D721Med (cell line): ENCODE measurements around the gene TSTD2.
A peak's percentile ranks its signal among the peaks of the same experiment; 100 is the strongest.

Source experiments
- DNase-seq: peaks from one replicate; pipeline ENCODE4 v3.0.0; 2011; ENCODE audit warnings: low spot score; ENCODE audit not compliant: insufficient read length
- FAIRE-seq: peaks from 2 replicates; lab custom pipeline; 2011; peaks lifted over from hg19 to GRCh38; lab: Jason Lieb, UNC
- CTCF ChIP-seq: IDR thresholded peaks from 2 replicates; pipeline ENCODE4 v1.5.1; 2012; ENCODE audit warnings: mild to moderate bottlenecking, control low read depth; ENCODE audit not compliant: insufficient read depth; ENCODE audit errors: missing control alignments

Gene TSTD2

DNA sequence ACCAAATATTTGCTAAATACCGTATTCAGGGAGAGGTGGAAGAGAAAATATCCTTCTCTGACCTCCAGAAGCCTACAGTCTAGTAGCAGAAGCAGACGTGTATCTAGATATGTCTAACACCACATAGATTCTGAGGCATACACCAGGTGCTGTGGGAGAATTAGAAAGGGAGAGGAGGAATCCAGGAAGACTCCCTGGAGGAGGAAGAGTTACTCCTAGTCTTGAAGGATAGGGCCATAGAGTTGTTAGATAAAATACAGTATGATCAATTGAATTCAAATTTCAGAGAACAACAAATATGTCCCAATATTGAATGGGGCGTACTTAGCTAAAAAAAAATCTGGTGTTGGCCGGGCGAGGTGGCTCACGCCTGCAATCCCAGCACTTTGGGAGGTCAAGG, 73.0 kb downstream of the TSTD2 start:
- no peak for TF ChIP-seq CTCF
- no peak for FAIRE-seq
- no peak for DNase-seq

DNA sequence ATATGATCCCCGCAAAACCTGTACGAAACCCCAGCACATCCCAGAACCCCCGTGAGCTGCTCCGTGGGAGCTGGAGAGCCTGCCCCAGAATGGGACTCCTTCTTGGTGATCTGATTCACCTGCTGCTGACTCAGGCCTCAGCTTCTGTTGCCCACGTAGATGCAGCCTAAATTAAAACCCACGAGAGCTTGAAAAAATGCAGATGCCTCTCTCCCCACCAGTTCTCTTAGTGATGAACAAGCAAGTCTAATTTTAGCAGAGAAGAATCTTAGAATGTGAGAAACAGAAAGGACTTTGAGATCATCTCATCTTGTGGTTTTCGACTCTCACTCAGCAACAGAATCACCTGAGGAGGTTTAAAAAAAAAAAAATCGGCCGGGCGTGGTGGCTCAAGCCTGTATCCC, 74.1 kb downstream of the TSTD2 start:
- TF ChIP-seq CTCF, result no peak
- FAIRE-seq (no peak), DNase-seq (no peak)

- FAIRE-seq (no peak), DNase-seq (no peak)
- TF ChIP-seq CTCF, result no peak
These were observed 74.5 kb downstream of the TSTD2 start for GRCh38 chr9:97558701-97559101.

- no peak for TF ChIP-seq CTCF
- DNase-seq, result no peak
These were observed 75.5 kb downstream of the TSTD2 start for GRCh38 chr9:97557606-97558095.

GRCh38 chr9:97556721-97557605, 76.2 kb downstream of the TSTD2 start:
- DNase-seq (no peak), FAIRE-seq (no peak)
- no peak for TF ChIP-seq CTCF

More at GRCh38 chr9:97557606-97558095, 75.5 kb downstream of the TSTD2 start:
- no peak for FAIRE-seq

DNA sequence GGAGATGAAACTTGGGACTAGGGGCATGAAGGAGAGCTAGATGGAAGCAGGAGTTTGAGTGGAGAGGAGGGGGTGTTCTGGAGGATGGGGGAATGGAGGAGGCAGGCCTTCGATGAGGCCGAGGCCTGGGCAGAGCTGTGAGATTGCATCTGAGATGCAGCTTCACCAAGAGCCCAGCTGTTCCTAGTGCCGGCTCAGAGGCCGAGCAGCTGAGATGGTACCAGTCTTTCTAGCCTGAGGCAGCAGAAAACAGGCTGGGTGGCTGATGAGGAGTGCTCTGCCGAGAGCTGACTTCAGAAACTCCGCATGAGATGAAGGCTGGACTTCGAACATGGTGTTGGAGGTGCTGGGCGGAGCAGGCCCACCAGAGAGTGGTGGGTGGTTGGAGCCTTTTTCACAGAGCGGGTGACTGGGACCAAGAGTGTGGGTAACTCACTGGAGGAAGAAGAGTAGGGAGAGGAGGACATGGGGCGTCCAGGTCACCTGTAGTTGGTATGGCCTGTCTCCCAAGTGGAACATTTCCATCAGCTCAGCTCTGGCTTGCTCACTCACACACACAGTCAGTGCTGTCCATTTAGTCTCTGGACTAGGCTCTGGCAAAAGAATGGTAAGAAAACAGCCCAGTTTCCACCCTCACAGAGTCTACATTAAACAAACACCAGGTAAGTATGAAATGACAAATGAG, 77.0 kb downstream of the TSTD2 start:
- no peak for DNase-seq
- no peak for FAIRE-seq
- no peak for TF ChIP-seq CTCF

DNA sequence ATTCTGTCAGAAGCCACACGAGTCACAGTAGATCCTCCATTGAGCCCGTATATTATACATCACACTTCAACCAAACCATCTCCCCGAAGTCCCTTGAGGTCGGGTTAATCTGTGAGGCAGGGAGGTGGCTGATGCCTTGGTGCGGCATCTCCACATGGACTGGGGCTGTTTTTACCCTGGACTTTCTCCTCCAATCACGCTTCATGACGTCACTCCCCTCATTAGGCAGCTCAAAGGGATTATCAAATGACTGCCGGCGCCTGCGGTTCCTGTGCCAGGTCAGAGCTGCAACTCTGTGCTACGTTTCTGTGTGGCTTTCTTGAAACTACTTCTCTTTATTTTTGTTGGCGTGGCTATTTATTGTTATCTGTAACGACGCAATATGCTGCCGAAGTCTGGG, 78.0 kb downstream of the TSTD2 start:
- DNase-seq, result peak; percentile 68
- no peak for TF ChIP-seq CTCF

More for the DNA sequence above, 78.0 kb downstream of the TSTD2 start:
- FAIRE-seq, result no peak
